GM12878 (cell line): ENCODE measurements around the gene CRB1. TPM values are rescaled to one million over a fixed set of nuclear protein-coding genes. Genes with fewer than 3 reads are reported as not detected.

Experiments used
- ATAC-seq: fragments of 200-7000 bp; cut with Tn5 transposase; 3 replicates; pipeline ENCODE4 v1.9.1; 2020; ENCODE audit warnings: mild to moderate bottlenecking, moderate library complexity
- BruUV-seq: library from RNA; stranded (reverse); fragments of 400-500 nt; replicated peaks from 2 replicates; lab custom pipeline; 2021; lab: Mats Ljungman, UMichigan
- CTCF ChIA-PET: fragments of 300-600 bp; sonication (Branson Sonifier 250); formaldehyde crosslinking; extraction: SDS; loops from one replicate; lab custom pipeline; 2021; ENCODE audit warnings: inconsistent platforms; lab: Yijun Ruan, JAX
- POLR2A ChIA-PET: fragments of 350-600 bp; formaldehyde crosslinking; extraction: SDS; loops from one replicate; lab custom pipeline; 2021; ENCODE audit warnings: inconsistent platforms; lab: Charles Lee
- RAD21 ChIA-PET: fragments of 300-600 bp; sonication (Branson Sonifier 250); formaldehyde crosslinking; loops from one replicate; lab custom pipeline; 2023; ENCODE audit warnings: antibody characterized with exemption; ENCODE audit not compliant: unreplicated experiment; lab: Charles Lee
- SMC1A ChIA-PET: fragments of 300-600 bp; sonication (Branson Sonifier 250); formaldehyde crosslinking; loops from one replicate; lab custom pipeline; 2023; ENCODE audit not compliant: unreplicated experiment, uncharacterized antibody; lab: Charles Lee
- DNase-seq: peaks from one replicate; pipeline ENCODE4 v3.0.0-alpha.2; 2011; ENCODE audit warnings: low read depth, low spot score
- FAIRE-seq: peaks from 3 replicates; lab custom pipeline; 2011; peaks lifted over from hg19 to GRCh38; lab: Jason Lieb, UNC
- H2AFZ ChIP-seq: 2 replicates; pipeline ENCODE4 v1.6.0; 2011; ENCODE audit warnings: low read depth, low read length, control low read depth; ENCODE audit not compliant: control insufficient read depth
- H3K27ac ChIP-seq: 2 replicates; pipeline ENCODE4 v1.5.1; 2011; ENCODE audit warnings: control low read depth; ENCODE audit not compliant: control insufficient read depth, insufficient read depth
- H3K27me3 ChIP-seq, 2 experiments: replicated peaks in 1 of 2; 2 replicates each; pipeline versions ENCODE4 v1.6.0 to v1.6.1; 2011; ENCODE audit warnings: low read length in 1 of 2; ENCODE audit not compliant: control insufficient read depth in 2 of 2, insufficient read depth in 2 of 2
- H3K36me3 ChIP-seq, 2 experiments: 2 replicates each; pipeline ENCODE4 v1.5.1; 2011; ENCODE audit warnings: low read length in 1 of 2; ENCODE audit not compliant: control insufficient read depth in 2 of 2, insufficient read depth in 2 of 2
- H3K4me1 ChIP-seq: 2 replicates; pipeline ENCODE4 v1.6.1; 2011; ENCODE audit warnings: mild to moderate bottlenecking, low read length, moderate library complexity, mixed read lengths; ENCODE audit not compliant: control insufficient read depth, insufficient read depth
- H3K4me2 ChIP-seq: 2 replicates; pipeline ENCODE4 v1.6.0; 2011; ENCODE audit warnings: control low read depth; ENCODE audit not compliant: control insufficient read depth, insufficient read depth
- H3K4me3 ChIP-seq: fragments of 200-600 bp; sonication (generic); 2 replicates; pipeline ENCODE4 v1.5.1; 2016
- H3K79me2 ChIP-seq: 2 replicates; pipeline ENCODE4 v1.6.0; 2011; ENCODE audit warnings: low read length; ENCODE audit not compliant: control insufficient read depth, insufficient read depth
- H3K9ac ChIP-seq: 2 replicates; pipeline ENCODE4 v1.8.0; 2011; ENCODE audit warnings: low read length, control low read depth, mixed read lengths; ENCODE audit not compliant: control insufficient read depth, insufficient read depth
- H3K9me3 ChIP-seq: replicated peaks from 3 replicates; pipeline ENCODE4 v1.5.1; 2011; ENCODE audit warnings: mild to moderate bottlenecking, low read length; ENCODE audit not compliant: control insufficient read depth, insufficient read depth
- H4K20me1 ChIP-seq: 2 replicates; pipeline ENCODE4 v1.6.0; 2011; ENCODE audit not compliant: control insufficient read depth, insufficient read depth
- BACH1 ChIP-seq: fragments of 450-650 bp; IDR thresholded peaks from 2 replicates; pipeline ENCODE4 v1.6.1; 2017; ENCODE audit warnings: mild to moderate bottlenecking, borderline replicate concordance
- CBX5 ChIP-seq: sonication (generic); IDR thresholded peaks from 2 replicates; pipeline ENCODE4 v1.6.1; 2016; ENCODE audit warnings: low read depth, moderate library complexity, mild to moderate bottlenecking, inconsistent platforms
- DPF2 ChIP-seq: fragments of 450-650 bp; IDR thresholded peaks from 2 replicates; pipeline ENCODE4 v1.6.1; 2017; ENCODE audit warnings: mild to moderate bottlenecking
- EED ChIP-seq: sonication (generic); IDR thresholded peaks from 2 replicates; pipeline ENCODE4 v1.6.1; 2016; ENCODE audit warnings: antibody characterized with exemption, low read depth
- FOXK2 ChIP-seq: fragments of 450-650 bp; IDR thresholded peaks from 2 replicates; pipeline ENCODE4 v1.6.1; 2017; ENCODE audit warnings: mild to moderate bottlenecking, moderate library complexity
- MTA3 ChIP-seq: IDR thresholded peaks from 2 replicates; pipeline ENCODE4 v1.6.1; 2012; ENCODE audit warnings: low read length, inconsistent platforms, borderline replicate concordance
- MYC ChIP-seq: IDR thresholded peaks from 2 replicates; pipeline ENCODE4 v1.6.1; 2011; ENCODE audit warnings: mild to moderate bottlenecking, low read length, moderate library complexity, inconsistent platforms; ENCODE audit not compliant: insufficient read depth, insufficient replicate concordance, insufficient read length, severe bottlenecking
- NBN ChIP-seq: fragments of 450-650 bp; IDR thresholded peaks from 2 replicates; pipeline ENCODE4 v1.6.1; 2016
- NR2C2 ChIP-seq: IDR thresholded peaks from 2 replicates; pipeline ENCODE4 v1.6.1; 2011; ENCODE audit warnings: borderline replicate concordance, low read depth; ENCODE audit not compliant: control insufficient read depth, insufficient read length
- RFX5 ChIP-seq: IDR thresholded peaks from 2 replicates; pipeline ENCODE4 v1.6.1; 2011; ENCODE audit warnings: low read depth, low read length, improper control_type of control experiment
- SIX5 ChIP-seq: IDR thresholded peaks from 2 replicates; pipeline ENCODE4 v1.6.1; 2011; ENCODE audit warnings: mild to moderate bottlenecking, low read depth, low read length, moderate library complexity; ENCODE audit not compliant: severe bottlenecking
- SMARCA5 ChIP-seq: fragments of 450-650 bp; IDR thresholded peaks from 2 replicates; pipeline ENCODE4 v1.6.1; 2017; ENCODE audit warnings: mild to moderate bottlenecking
- ZBTB40 ChIP-seq: fragments of 450-650 bp; IDR thresholded peaks from 2 replicates; pipeline ENCODE4 v1.6.1; 2016; ENCODE audit warnings: mild to moderate bottlenecking, moderate library complexity, borderline replicate concordance
- ZNF24 ChIP-seq: fragments of 450-650 bp; IDR thresholded peaks from 2 replicates; pipeline ENCODE4 v1.6.1; 2017; ENCODE audit warnings: antibody characterized with exemption, mild to moderate bottlenecking
- ZNF274 ChIP-seq: IDR thresholded peaks from one replicate; pipeline ENCODE4 v1.8.0; 2011; ENCODE audit not compliant: insufficient read length, insufficient read depth
- WGBS: methylation state at CpG from one replicate; pipeline ENCODE4 v1.1.6; 2016; ENCODE audit warnings: low lambda C conversion rate; ENCODE audit not compliant: insufficient replicate concordance, insufficient coverage; ENCODE audit errors: missing lambda C conversion rate; 5-methylcytosine and 5-hydroxymethylcytosine counted together
- in situ Hi-C: fragments of 300-500 bp; cut with MboI; formaldehyde crosslinking; loops from 9 replicates; pipeline ENCODE4 v1.14.3; 2018; ENCODE audit warnings: mixed read lengths
- intact Hi-C: fragments of 100-400 bp; cut with micrococcal nuclease; formaldehyde crosslinking; loops from one replicate; pipeline ENCODE4 v1.14.2; 2022; ENCODE audit not compliant: unreplicated experiment
- polyA plus RNA-seq, 11 experiments: library from polyadenylated mRNA; depleted of rRNA in 4 of 11; unstranded in 6 of 11; stranded (reverse) in 5 of 11; fragments of >200 nt; fragmentation: Nextera tagmentation in 4 of 11; fragmentation: Illumina TruSeq in 1 of 11; extraction: Ambion mirVana in 4 of 11; extraction: Trizol in 1 of 11; gene quantifications; 1 replicate in 1 of 11; 2 replicates in 10 of 11; pipeline versions ENCODE4 v1.2.1 to v1.2.3, GENCODE V29; 2011 to 2016; ENCODE audit warnings: inconsistent platforms in 2 of 11, missing spikeins in 2 of 11, low read depth in 1 of 11
- total RNA-seq, 4 experiments: library from RNA; depleted of rRNA in 3 of 4; stranded (reverse); fragments of >200 nt in 3 of 4; fragmentation: Illumina TruSeq in 1 of 4; extraction: Trizol in 1 of 4; gene quantifications; 2 replicates each; pipeline versions ENCODE4 v1.2.1 to v1.2.3, GENCODE V29; 2013 to 2021

The CRB1 gene
- total and polyA plus RNA-seq, 10 of the 15 experiments (the other 5 are each of a cell fraction or from before 2014, with no cell fraction given): 0.06 to 0.10 (median 0.06) TPM; not detected in 7

GRCh38 chr1:197399755-197400521 lies 131.9 kb downstream of the CRB1 start (continued):
- no peak for TF ChIP-seq ZBTB40

GRCh38 chr1:197400522-197400902 lies 132.5 kb downstream of the CRB1 start:
- intact Hi-C loops (loop anchor here (1.0 kb wide), 1 partner anchor 220 kb away; no protein-coding TSS in a partner anchor), in situ Hi-C loops (no loop called here)
- BruUV-seq: no TSS peak
- ATAC-seq (no peak), FAIRE-seq (no peak), DNase-seq (no peak)
- no peaks in the 10 kb centered on the region for H3K79me2 ChIP-seq
- no peak overlapping the region for H3K4me3 ChIP-seq
- no peaks in the 10 kb centered on the region for H3K4me1 ChIP-seq
- H4K20me1 ChIP-seq: no peaks in the 10 kb centered on the region
- no peaks in the 10 kb centered on the region for H3K27me3 ChIP-seq
- ChIA-PET RAD21 (interaction anchor here (0.6 kb wide), 1 partner anchor 54 kb away, joined by 3 read pairs; no protein-coding TSS in a partner anchor), CTCF (interaction anchor here (0.7 to 2.0 kb wide), 11 partner anchors 9 to 612 kb away, joined by 3 to 7 read pairs (median 4); no protein-coding TSS in a partner anchor), SMC1A (interaction anchor here (0.6 to 1.0 kb wide), 3 partner anchors 31 to 121 kb away, joined by 3 read pairs; no protein-coding TSS in a partner anchor), POLR2A (no interaction called here)
- no peak overlapping the region for H3K4me2 ChIP-seq
- WGBS: 56% methylated on average over 2 of the region's 2 CpGs
- no peak overlapping the region for H2AFZ ChIP-seq
- H3K36me3 ChIP-seq: no peaks in the 10 kb centered on the region
- no peak overlapping the region for H3K9ac ChIP-seq
- no peak overlapping the region for H3K27ac ChIP-seq
- no peaks in the 10 kb centered on the region for H3K9me3 ChIP-seq
- no peak for TF ChIP-seq BACH1
- TF ChIP-seq NBN: no peak
- no peak for TF ChIP-seq CBX5
- no peak for TF ChIP-seq SIX5
- no peak for TF ChIP-seq DPF2
- no peak for TF ChIP-seq MYC
- TF ChIP-seq ZBTB40: no peak
- no peak for TF ChIP-seq FOXK2
- no peak for TF ChIP-seq MTA3
- no peak for TF ChIP-seq ZNF24
- TF ChIP-seq EED: no peak
- no peak for TF ChIP-seq ZNF274
- TF ChIP-seq SMARCA5: no peak
- no peak for TF ChIP-seq NR2C2
- no peak for TF ChIP-seq RFX5
